ENCODE results near the gene TTC38. TPM values are rescaled to one million over a fixed set of nuclear protein-coding genes. Genes with fewer than 3 reads are reported as not detected.
A peak's percentile ranks its signal among the peaks of the same experiment; 100 is the strongest.

Gene TTC38
- total RNA-seq, 4 donors from 2014 or later, result 30.4 to 58.3 (median 43.1) TPM

GRCh38 chr22:46269564-46269963 is 1.8 kb downstream of the TTC38 start:
- H3K27me3 ChIP-seq, result no peaks in the 10 kb centered on the region
- ATAC-seq (no peak), DNase-seq (peak in 1 of 2 donors; percentile 5)
- H3K36me3 ChIP-seq, result peaks cover 0 to 31% of the 10 kb centered on the region in 2 donors
- H3K27ac ChIP-seq, result peak overlapping the region in 3 of 4 donors; percentile 91 to 97 (median 94)
- peaks cover 10 to 20% of the 10 kb centered on the region in 2 donors for H3K4me1 ChIP-seq
- H3K9me3 ChIP-seq, result no peaks in the 10 kb centered on the region
- intact Hi-C loops (cut with DNase I; ENCODE audit: low total_unique reads) (no loop called here), in situ Hi-C loops (cut with MboI; ENCODE audit: low sequenced_read_pairs in 4 of 4) (no loop called here)
- TF ChIP-seq CTCF (IDR thresholded peaks at IDR 0.05 in 4 of 5, conservative IDR thresholded peaks at IDR 0.05 in 1 of 5) (no peak), POLR2A (IDR thresholded peaks at IDR 0.05) (no peak)
- H3K4me3 ChIP-seq, result no peak overlapping the region

GRCh38 chr22:46272196-46272595 is 4.4 kb downstream of the TTC38 start:
- peaks cover 10 to 14% of the 10 kb centered on the region in 2 donors for H3K4me1 ChIP-seq
- peaks cover 0 to 50% of the 10 kb centered on the region in 2 donors for H3K36me3 ChIP-seq
- in situ Hi-C loops (cut with MboI; ENCODE audit: low sequenced_read_pairs in 4 of 4) (no loop called here), intact Hi-C loops (cut with DNase I; ENCODE audit: low total_unique reads) (no loop called here)
- no peak for DNase-seq
- no peak overlapping the region for H3K27ac ChIP-seq
- H3K4me3 ChIP-seq, result no peak overlapping the region
- H3K27me3 ChIP-seq, result no peaks in the 10 kb centered on the region
- H3K9me3 ChIP-seq, result no peaks in the 10 kb centered on the region
- TF ChIP-seq CTCF (IDR thresholded peaks at IDR 0.05 in 4 of 5, conservative IDR thresholded peaks at IDR 0.05 in 1 of 5), result no peak
- TF ChIP-seq POLR2A (IDR thresholded peaks at IDR 0.05), result no peak
- ATAC-seq, result no peak

GRCh38 chr22:46272762-46273431 is 5.1 kb downstream of the TTC38 start:
- Histone ChIP-seq H3K9me3 (no peaks in the 10 kb centered on the region), H3K4me1 (peaks cover 10 to 12% of the 10 kb centered on the region in 2 donors), H3K4me3 (no peak overlapping the region), H3K27ac (no peak overlapping the region), H3K36me3 (peaks cover 0 to 55% of the 10 kb centered on the region in 2 donors), H3K27me3 (no peaks in the 10 kb centered on the region)
- DNase-seq, result no peak
- intact Hi-C loops (cut with DNase I; ENCODE audit: low total_unique reads) (no loop called here), in situ Hi-C loops (cut with MboI; ENCODE audit: low sequenced_read_pairs in 4 of 4) (no loop called here)
- no peak for ATAC-seq
- TF ChIP-seq POLR2A (IDR thresholded peaks at IDR 0.05), result no peak
- no peak for TF ChIP-seq CTCF (IDR thresholded peaks at IDR 0.05 in 4 of 5, conservative IDR thresholded peaks at IDR 0.05 in 1 of 5)

- H3K4me3 ChIP-seq, result no peak overlapping the region
- no peak overlapping the region for H3K27ac ChIP-seq
- intact Hi-C loops (cut with DNase I; ENCODE audit: low total_unique reads), result no loop called here
- no peaks in the 10 kb centered on the region for H3K9me3 ChIP-seq
- DNase-seq, result peak in 1 of 2 donors; percentile 5
- no peaks in the 10 kb centered on the region for H3K27me3 ChIP-seq
- peaks cover 6% of the 10 kb centered on the region in 2 donors for H3K4me1 ChIP-seq
- H3K36me3 ChIP-seq, result peaks cover 0 to 62% of the 10 kb centered on the region in 2 donors
- in situ Hi-C loops (cut with MboI; ENCODE audit: low sequenced_read_pairs in 4 of 4), result no loop called here
- TF ChIP-seq POLR2A (IDR thresholded peaks at IDR 0.05) (no peak), CTCF (IDR thresholded peaks at IDR 0.05 in 4 of 5, conservative IDR thresholded peaks at IDR 0.05 in 1 of 5) (no peak)
- no peak for ATAC-seq
These were observed 5.8 kb downstream of the TTC38 start for GRCh38 chr22:46273432-46274148.

Measured in gastrocnemius medialis (tissue), 4 donors.